ENCODE results near the gene ANKRD13C.
"Not testable (repeated sequence)": the region's sequence is repeated elsewhere in the genome, so short reads cannot be mapped to it uniquely, and the experiment has no call there.

The ANKRD13C gene

DNA sequence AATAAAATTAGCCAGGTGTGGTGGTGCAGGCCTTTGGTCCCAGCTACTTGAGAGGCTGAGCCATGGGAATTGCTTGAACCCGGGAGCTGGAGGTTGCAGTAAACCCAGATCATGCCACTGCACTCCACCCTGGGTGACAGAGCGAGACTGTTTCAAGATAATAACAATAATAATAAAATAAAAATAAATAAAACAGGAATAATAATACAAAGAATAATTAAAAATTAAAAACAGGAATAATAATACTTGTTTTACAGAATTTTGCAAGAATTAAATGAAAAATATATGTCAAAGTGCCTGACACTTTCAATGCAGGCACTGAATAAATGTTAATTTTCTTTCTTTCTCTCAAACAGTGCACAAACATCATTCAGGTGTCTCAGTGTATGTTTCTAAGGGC is 30.0 kb upstream of the ANKRD13C start:
- Histone ChIP-seq H3K9me3 (ENCODE audit: control insufficient read depth, low read length) (no peaks in the 10 kb centered on the region), H3K4me3 (ENCODE audit: insufficient read depth, low read depth, low read length, poor library complexity, severe bottlenecking) (no peak overlapping the region), H3K27ac (ENCODE audit: insufficient read depth, low read length, poor library complexity, severe bottlenecking) (no peak overlapping the region), H3K27me3 (replicated peaks; ENCODE audit: control insufficient read depth, insufficient read depth, low read length, poor library complexity, severe bottlenecking) (no peaks in the 10 kb centered on the region), H3K4me1 (ENCODE audit: control insufficient read depth, insufficient read depth, low read length, poor library complexity, severe bottlenecking) (no peaks in the 10 kb centered on the region), H3K36me3 (ENCODE audit: control insufficient read depth, insufficient read depth, low read length) (no peaks in the 10 kb centered on the region)
- no peak for DNase-seq

DNA sequence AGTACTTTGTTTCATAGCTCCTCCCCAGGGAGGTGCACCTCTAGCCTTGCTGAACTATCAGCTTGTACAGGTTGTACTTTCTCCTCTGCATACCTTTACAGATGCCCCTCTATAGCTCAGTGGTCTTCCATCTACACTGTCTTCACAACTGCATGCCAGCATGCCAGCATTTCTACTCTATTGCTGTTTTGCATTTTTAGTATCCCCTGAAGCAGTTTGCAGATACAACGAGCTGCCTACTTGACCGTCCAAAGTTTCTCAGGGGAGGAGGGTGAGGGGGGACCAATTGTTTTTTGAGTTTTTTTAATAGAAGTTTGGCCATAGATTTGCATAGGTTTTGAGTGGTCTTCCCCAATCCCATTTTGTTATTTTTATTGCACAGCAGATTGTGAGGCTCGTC is 29.0 kb upstream of the ANKRD13C start:
- no peaks in the 10 kb centered on the region for H3K36me3 ChIP-seq (ENCODE audit: control insufficient read depth, insufficient read depth, low read length)
- no peak overlapping the region for H3K4me3 ChIP-seq (ENCODE audit: insufficient read depth, low read depth, low read length, poor library complexity, severe bottlenecking)
- H3K27me3 ChIP-seq (replicated peaks; ENCODE audit: control insufficient read depth, insufficient read depth, low read length, poor library complexity, severe bottlenecking) = no peaks in the 10 kb centered on the region
- DNase-seq = no peak
- no peaks in the 10 kb centered on the region for H3K4me1 ChIP-seq (ENCODE audit: control insufficient read depth, insufficient read depth, low read length, poor library complexity, severe bottlenecking)
- H3K27ac ChIP-seq (ENCODE audit: insufficient read depth, low read length, poor library complexity, severe bottlenecking) = no peak overlapping the region
- H3K9me3 ChIP-seq (ENCODE audit: control insufficient read depth, low read length) = no peaks in the 10 kb centered on the region

DNA sequence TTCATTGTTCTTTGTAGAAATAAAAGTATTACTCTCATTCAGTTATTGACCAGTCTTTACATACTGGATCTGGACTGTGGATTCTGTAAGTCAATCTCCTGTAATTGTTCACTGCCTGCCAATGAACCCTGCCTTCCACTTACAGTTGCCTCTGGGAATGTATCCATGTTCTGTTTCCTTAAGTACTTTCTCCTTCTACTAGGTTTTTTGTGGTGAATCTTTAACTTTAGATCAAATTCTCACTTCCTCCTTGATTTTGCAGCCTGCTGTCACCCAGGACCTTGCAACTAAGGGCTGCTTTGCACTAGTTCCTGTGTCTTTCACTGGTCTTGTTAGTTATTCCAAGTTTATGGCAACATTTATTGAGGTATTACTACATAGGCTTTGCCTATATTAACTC is 28.2 kb upstream of the ANKRD13C start:
- no peak for DNase-seq
- no peaks in the 10 kb centered on the region for H3K36me3 ChIP-seq (ENCODE audit: control insufficient read depth, insufficient read depth, low read length)
- H3K4me3 ChIP-seq (ENCODE audit: insufficient read depth, low read depth, low read length, poor library complexity, severe bottlenecking) = no peak overlapping the region
- H3K4me1 ChIP-seq (ENCODE audit: control insufficient read depth, insufficient read depth, low read length, poor library complexity, severe bottlenecking) = no peaks in the 10 kb centered on the region
- no peaks in the 10 kb centered on the region for H3K9me3 ChIP-seq (ENCODE audit: control insufficient read depth, low read length)
- H3K27me3 ChIP-seq (replicated peaks; ENCODE audit: control insufficient read depth, insufficient read depth, low read length, poor library complexity, severe bottlenecking) = no peaks in the 10 kb centered on the region
- H3K27ac ChIP-seq (ENCODE audit: insufficient read depth, low read length, poor library complexity, severe bottlenecking) = no peak overlapping the region

DNA sequence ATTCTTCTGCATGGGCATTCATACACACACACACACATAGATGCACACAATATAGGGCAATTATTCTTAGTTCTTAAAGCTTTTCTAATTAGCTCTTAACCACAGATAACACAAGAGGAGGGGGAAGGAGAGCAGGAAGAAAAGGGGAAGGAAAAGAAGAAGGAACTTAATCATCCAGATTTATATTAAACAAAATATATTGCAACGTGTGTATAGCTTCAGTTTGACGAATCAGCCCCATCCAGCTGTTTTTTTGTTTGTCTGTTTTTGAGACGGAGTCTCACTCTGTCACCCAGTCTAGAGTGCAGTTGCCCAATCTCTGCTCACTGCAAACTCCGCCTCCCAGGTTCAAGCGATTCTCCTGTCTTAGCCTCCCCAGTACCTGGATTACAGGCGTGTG is 21.7 kb upstream of the ANKRD13C start:
- Histone ChIP-seq H3K4me3 (ENCODE audit: insufficient read depth, low read depth, low read length, poor library complexity, severe bottlenecking) (no peak overlapping the region), H3K4me1 (ENCODE audit: control insufficient read depth, insufficient read depth, low read length, poor library complexity, severe bottlenecking) (no peaks in the 10 kb centered on the region)
- no peak for DNase-seq

DNA sequence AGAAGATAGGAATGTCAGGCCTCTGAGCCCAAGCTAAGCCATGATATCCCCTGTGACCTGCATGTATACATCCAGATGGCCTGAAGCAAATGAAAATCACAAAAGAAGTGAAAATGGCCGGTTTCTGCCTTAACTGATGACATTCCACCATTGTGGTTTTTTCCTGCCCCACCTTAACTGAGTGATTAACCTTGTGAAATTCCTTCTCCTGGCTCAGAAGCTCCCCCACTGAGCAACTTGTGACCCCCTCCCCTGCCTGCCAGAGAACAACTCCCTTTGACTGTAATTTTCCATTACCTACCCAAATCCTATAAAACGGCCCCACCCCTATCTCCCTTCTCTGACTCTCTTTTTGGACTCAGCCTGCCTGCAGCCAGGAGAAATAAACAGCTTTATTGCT is 19.1 kb upstream of the ANKRD13C start:
- H3K27me3 ChIP-seq (replicated peaks; ENCODE audit: control insufficient read depth, insufficient read depth, low read length, poor library complexity, severe bottlenecking); DNase-seq; H3K36me3 ChIP-seq (ENCODE audit: control insufficient read depth, insufficient read depth, low read length); H3K4me1 ChIP-seq (ENCODE audit: control insufficient read depth, insufficient read depth, low read length, poor library complexity, severe bottlenecking); H3K27ac ChIP-seq (ENCODE audit: insufficient read depth, low read length, poor library complexity, severe bottlenecking); H3K4me3 ChIP-seq (ENCODE audit: insufficient read depth, low read depth, low read length, poor library complexity, severe bottlenecking); H3K9me3 ChIP-seq (ENCODE audit: control insufficient read depth, low read length): not testable (repeated sequence)

More for the DNA sequence above, 21.7 kb upstream of the ANKRD13C start:
- Histone ChIP-seq H3K27ac (ENCODE audit: insufficient read depth, low read length, poor library complexity, severe bottlenecking) (no peak overlapping the region), H3K36me3 (ENCODE audit: control insufficient read depth, insufficient read depth, low read length) (no peaks in the 10 kb centered on the region), H3K27me3 (replicated peaks; ENCODE audit: control insufficient read depth, insufficient read depth, low read length, poor library complexity, severe bottlenecking) (no peaks in the 10 kb centered on the region), H3K9me3 (ENCODE audit: control insufficient read depth, low read length) (no peaks in the 10 kb centered on the region)

DNA sequence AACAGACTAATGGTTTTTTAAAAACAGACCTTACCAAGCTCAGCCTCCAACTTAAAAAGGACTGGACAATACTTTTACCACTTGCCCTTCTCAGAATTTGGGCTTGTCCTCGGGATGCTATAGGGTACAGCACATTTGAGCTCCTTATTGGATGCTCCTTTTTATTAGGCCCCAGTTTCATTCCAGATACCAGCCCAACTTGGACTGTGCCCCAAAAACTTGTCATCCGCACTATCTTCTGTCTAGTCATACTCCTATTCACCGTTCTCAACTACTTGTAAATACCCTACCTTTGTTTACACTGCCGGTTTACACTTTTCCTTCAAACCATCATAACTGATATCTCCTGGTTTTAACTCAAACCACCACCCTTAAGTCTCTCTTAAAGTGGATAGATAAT is 17.9 kb upstream of the ANKRD13C start:
- no peak for DNase-seq
- H3K27ac ChIP-seq (ENCODE audit: insufficient read depth, low read length, poor library complexity, severe bottlenecking) = no peak overlapping the region
- H3K4me1 ChIP-seq (ENCODE audit: control insufficient read depth, insufficient read depth, low read length, poor library complexity, severe bottlenecking) = no peaks in the 10 kb centered on the region
- H3K36me3 ChIP-seq (ENCODE audit: control insufficient read depth, insufficient read depth, low read length) = no peaks in the 10 kb centered on the region
- no peaks in the 10 kb centered on the region for H3K27me3 ChIP-seq (replicated peaks; ENCODE audit: control insufficient read depth, insufficient read depth, low read length, poor library complexity, severe bottlenecking)
- H3K4me3 ChIP-seq (ENCODE audit: insufficient read depth, low read depth, low read length, poor library complexity, severe bottlenecking) = no peak overlapping the region
- no peaks in the 10 kb centered on the region for H3K9me3 ChIP-seq (ENCODE audit: control insufficient read depth, low read length)

DNA sequence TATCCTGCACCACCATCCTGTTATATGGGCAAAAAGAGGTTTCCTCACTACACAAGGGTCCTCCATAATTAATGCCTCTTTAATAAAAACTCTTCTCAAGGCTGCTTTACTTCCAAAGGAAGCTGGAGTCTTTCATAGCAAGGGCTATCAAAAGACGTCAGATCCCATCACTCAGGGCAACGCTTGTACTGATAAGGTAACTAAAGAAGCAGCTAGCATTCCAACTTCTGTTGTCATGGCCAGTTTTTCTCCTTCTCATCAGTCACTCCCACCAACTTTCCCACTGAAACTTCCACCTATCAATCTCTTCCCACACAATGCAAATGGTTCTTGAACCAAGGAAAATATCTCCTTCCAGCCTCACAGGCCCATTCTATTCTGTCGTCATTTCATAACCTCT is 17.1 kb upstream of the ANKRD13C start:
- not testable (repeated sequence) for H3K4me3 ChIP-seq (ENCODE audit: insufficient read depth, low read depth, low read length, poor library complexity, severe bottlenecking); H3K4me1 ChIP-seq (ENCODE audit: control insufficient read depth, insufficient read depth, low read length, poor library complexity, severe bottlenecking); H3K27me3 ChIP-seq (replicated peaks; ENCODE audit: control insufficient read depth, insufficient read depth, low read length, poor library complexity, severe bottlenecking); H3K36me3 ChIP-seq (ENCODE audit: control insufficient read depth, insufficient read depth, low read length); DNase-seq; H3K9me3 ChIP-seq (ENCODE audit: control insufficient read depth, low read length); H3K27ac ChIP-seq (ENCODE audit: insufficient read depth, low read length, poor library complexity, severe bottlenecking)

DNA sequence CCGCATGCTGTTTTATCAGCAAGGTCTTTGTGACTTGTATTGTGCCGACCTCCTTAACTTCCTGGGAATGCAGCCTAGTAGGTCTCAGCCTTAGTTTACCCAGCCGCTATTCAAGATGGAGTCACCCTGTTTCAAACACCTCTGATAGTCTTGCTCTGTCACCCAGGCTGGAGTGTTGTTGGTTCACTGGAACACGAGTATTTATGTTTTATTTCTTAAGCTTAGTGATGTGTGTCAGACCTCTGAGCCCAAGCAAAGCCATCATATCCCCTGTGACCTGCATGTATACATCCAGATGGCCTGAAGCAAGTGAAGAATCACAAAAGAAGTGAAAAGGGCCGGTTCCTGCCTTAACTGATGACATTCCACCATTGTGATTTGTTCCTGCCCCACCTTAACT is 12.9 kb upstream of the ANKRD13C start:
- not testable (repeated sequence) for H3K4me1 ChIP-seq (ENCODE audit: control insufficient read depth, insufficient read depth, low read length, poor library complexity, severe bottlenecking); H3K36me3 ChIP-seq (ENCODE audit: control insufficient read depth, insufficient read depth, low read length); DNase-seq; H3K27me3 ChIP-seq (replicated peaks; ENCODE audit: control insufficient read depth, insufficient read depth, low read length, poor library complexity, severe bottlenecking); H3K9me3 ChIP-seq (ENCODE audit: control insufficient read depth, low read length); H3K4me3 ChIP-seq (ENCODE audit: insufficient read depth, low read depth, low read length, poor library complexity, severe bottlenecking); H3K27ac ChIP-seq (ENCODE audit: insufficient read depth, low read length, poor library complexity, severe bottlenecking)

DNA sequence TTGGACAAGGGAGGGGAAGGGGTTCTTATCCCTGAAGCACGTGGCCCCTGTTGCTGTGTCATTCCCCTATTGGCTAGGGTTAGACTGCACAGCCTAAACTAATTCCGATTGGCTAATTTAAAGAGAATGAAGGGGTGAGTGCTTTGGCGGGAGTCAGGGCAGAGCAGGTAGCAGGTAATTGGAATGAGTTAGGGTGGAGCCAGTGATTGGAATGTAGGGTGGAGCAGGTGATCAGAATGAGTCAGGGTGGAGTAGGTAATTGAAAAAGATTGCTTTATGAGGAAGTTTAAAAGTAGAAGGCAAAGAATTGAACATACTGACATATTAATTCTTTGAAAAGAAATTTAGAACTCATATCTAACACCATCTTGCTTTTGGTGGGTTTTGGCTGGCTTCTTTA is 12.5 kb upstream of the ANKRD13C start:
- not testable (repeated sequence) for H3K4me3 ChIP-seq (ENCODE audit: insufficient read depth, low read depth, low read length, poor library complexity, severe bottlenecking); H3K27ac ChIP-seq (ENCODE audit: insufficient read depth, low read length, poor library complexity, severe bottlenecking); DNase-seq; H3K27me3 ChIP-seq (replicated peaks; ENCODE audit: control insufficient read depth, insufficient read depth, low read length, poor library complexity, severe bottlenecking); H3K36me3 ChIP-seq (ENCODE audit: control insufficient read depth, insufficient read depth, low read length); H3K4me1 ChIP-seq (ENCODE audit: control insufficient read depth, insufficient read depth, low read length, poor library complexity, severe bottlenecking); H3K9me3 ChIP-seq (ENCODE audit: control insufficient read depth, low read length)

DNA sequence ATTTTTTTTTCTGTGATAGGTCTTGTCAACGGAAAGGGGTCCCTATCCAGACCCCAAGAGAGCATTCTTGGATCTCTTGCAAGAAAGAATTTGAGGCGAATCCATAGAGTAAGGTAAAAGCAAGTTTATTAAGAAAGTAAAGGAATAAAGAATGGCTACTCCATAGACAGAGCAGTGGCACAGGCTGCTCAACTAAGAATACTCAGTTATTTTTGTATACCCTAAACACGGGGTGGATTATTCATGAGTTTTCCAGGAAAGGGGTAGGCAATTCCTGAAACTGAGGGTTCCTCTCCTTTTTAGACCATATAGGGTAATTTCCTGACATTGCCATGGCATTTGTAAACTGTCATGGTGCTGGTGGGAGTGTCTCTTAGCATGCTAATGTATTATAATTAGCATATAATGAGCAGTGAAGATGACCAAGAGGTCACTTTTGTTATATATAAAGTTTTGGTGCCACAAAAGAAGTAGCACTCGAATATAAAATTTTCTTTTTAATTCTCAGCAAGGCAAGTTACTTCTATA is 12.0 kb upstream of the ANKRD13C start:
- H3K36me3 ChIP-seq (ENCODE audit: control insufficient read depth, insufficient read depth, low read length); DNase-seq; H3K9me3 ChIP-seq (ENCODE audit: control insufficient read depth, low read length); H3K27ac ChIP-seq (ENCODE audit: insufficient read depth, low read length, poor library complexity, severe bottlenecking); H3K4me1 ChIP-seq (ENCODE audit: control insufficient read depth, insufficient read depth, low read length, poor library complexity, severe bottlenecking); H3K4me3 ChIP-seq (ENCODE audit: insufficient read depth, low read depth, low read length, poor library complexity, severe bottlenecking); H3K27me3 ChIP-seq (replicated peaks; ENCODE audit: control insufficient read depth, insufficient read depth, low read length, poor library complexity, severe bottlenecking): not testable (repeated sequence)

DNA sequence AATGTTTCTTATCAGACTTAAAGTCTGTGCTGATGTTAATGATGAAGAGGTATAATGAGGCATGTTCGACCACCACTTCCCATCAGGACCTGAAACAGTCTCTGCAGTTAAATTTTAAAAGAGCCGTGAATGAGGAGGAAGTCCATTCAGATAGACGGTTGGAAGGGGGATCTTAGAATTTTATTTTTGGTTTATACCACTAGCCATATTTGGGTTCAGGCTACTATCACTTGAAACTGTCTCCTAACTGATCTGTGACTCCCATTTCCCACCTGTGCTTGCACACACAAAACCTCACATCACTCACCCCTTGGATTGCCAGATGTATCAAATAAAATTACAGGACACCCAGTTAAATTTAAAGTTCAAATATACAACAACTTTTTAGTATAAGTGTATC is 9.9 kb upstream of the ANKRD13C start:
- DNase-seq = no peak
- Histone ChIP-seq H3K36me3 (ENCODE audit: control insufficient read depth, insufficient read depth, low read length) (no peaks in the 10 kb centered on the region), H3K9me3 (ENCODE audit: control insufficient read depth, low read length) (no peaks in the 10 kb centered on the region), H3K27ac (ENCODE audit: insufficient read depth, low read length, poor library complexity, severe bottlenecking) (no peak overlapping the region), H3K4me3 (ENCODE audit: insufficient read depth, low read depth, low read length, poor library complexity, severe bottlenecking) (no peak overlapping the region), H3K27me3 (replicated peaks; ENCODE audit: control insufficient read depth, insufficient read depth, low read length, poor library complexity, severe bottlenecking) (no peaks in the 10 kb centered on the region), H3K4me1 (ENCODE audit: control insufficient read depth, insufficient read depth, low read length, poor library complexity, severe bottlenecking) (no peaks in the 10 kb centered on the region)

Data from effector memory CD4-positive, alpha-beta T cell (primary cell).